GM21619 (cell line): ENCODE data around the gene GMCL2.
"Not testable (repeated sequence)": the region's sequence is repeated elsewhere in the genome, so short reads cannot be mapped to it uniquely, and the experiment has no call there.

Experiments
- ATAC-seq: cut with Tn5 transposase; IDR thresholded peaks from one replicate; pipeline ENCODE4 v1.9.1; 2021; ENCODE audit not compliant: unreplicated experiment

GMCL2 gene, protein sequence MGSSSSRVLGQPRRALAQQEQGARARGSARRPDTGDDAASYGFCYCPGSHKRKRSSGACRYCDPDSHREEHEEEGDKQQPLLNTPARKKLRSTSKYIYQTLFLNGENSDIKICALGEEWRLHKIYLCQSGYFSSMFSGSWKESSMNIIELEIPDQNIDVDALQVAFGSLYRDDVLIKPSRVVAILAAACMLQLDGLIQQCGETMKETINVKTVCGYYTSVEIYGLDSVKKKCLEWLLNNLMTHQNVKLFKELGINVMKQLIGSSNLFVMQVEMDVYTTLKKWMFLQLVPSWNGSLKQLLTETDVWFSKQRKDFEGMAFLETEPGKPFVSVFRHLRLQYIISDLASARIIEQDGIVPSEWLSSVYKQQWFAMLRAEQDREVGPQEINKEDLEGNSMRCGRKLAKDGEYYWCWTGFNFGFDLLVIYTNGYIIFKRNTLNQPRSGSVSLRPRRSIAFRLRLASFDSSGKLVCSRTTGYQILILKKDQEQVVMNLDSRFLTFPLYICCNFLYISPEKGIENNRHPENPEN

DNA sequence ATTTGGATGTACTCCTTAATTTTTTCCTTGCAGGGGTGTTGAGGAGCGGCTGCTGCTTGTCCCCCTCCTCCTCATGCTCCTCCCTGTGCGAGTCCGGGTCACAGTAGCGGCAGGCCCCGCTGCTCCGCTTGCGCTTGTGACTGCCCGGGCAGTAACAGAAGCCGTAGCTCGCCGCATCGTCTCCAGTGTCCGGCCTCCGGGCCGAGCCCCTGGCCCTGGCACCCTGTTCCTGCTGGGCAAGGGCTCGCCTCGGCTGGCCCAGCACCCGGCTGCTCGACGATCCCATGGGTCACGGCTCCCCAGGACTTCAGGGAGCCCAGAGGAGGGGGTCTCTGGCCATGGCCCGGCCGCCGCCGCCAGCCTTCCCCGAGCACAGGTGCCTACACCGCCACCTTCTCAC, at the start of gene GMCL2:
GMCL2 (minus strand) TSS at position 358 of the 400 bp plus-strand sequence; CDS start at position 286, 72 bp downstream.
- ATAC-seq = no peak

DNA sequence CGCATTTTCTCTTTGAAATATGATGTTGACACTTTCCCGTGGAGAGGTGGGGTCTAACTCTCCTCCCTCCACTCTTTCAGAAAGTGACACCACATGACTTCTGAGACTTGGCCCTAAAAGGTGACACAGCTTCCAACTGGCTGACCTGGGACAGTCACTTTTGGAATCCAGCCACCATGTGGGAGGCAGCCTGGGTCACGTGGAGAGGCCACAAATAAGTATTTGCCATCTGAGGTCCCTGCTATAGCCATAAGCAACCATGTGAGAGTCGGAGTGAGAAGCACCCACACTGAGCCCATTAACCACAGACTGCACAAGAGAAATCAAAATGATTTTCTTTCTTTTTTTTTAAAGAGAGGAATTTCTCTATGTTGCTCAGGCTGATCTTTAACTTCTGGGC, 49.5 kb upstream of the GMCL2 start:
- ATAC-seq = no peak

DNA sequence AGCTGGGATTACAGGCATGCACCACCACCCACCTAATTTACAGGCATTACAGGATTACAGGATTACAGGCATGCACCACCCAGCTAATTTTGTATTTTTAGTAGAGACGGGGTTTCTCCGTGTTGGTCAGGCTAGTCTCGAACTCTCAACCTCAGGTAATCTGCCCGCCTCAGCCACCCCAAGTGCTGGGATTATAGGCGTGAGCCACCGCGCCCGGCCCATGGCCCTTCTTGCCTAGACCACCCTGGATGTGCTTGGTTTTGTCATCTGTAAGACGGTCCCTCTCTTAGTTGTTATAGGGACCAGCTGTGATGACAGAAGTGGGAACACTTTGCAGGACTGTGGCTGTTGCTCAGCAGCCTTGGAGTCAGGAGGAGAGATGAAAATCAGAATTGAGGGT, 49.0 kb upstream of the GMCL2 start:
- ATAC-seq = no peak

DNA sequence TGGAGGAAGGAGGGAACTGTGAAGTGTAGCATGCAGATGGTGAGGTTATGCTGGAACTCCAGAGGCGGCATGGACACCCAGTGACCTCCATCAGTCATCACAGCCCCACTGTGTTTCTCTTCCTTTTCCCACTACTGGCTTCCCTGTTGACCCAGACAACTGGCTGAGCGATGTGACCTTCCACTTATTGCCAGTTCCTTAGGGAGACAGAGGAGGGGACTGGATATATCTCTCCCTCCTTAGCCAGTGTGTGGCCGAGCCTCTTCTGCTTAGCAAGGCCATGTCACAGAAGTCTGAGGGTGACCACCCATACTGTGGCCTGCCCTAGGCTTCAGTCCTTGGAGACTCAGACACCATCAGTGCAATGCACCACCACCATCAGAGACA, 48.4 kb upstream of the GMCL2 start:
- no peak for ATAC-seq

DNA sequence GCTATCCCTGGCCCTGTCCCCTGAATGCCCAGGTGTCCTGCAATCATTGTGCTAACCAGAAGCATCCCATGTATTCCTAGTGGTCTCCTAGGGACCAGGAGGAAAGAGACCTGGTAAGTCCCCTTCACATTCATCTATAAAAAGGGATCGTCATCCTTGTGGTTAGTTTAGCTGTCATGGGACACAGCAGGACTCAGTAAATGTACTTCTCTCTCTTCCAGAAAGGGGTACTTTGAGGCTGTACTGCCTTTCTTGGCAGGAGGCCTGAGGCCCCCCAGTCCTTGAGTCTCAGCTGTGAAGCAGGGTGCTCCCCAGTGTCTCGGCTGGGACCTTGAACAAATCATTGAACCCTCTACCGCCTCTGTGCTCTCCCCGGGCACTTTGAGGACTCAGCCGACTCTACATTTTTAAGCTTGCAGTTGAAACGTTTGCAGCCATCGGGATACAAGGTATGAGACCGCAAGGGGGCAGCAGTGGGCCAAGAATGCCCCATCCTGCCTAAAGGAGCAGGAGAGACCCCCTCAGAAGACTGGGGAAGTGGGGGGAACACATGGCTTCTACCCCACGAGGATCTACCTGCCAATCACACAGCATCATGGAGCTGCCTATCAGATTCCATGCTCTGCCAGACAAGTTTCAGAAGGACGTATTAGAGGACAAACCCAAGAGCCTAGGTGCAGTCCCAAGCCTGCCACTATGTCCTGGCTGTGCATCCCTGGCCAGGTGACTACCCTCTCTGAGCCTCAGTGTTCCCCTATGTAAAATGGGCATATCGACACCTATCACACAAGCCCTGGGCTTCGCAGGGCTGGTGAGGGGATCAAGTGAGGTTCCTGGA, 47.8 kb upstream of the GMCL2 start:
- no peak for ATAC-seq

DNA sequence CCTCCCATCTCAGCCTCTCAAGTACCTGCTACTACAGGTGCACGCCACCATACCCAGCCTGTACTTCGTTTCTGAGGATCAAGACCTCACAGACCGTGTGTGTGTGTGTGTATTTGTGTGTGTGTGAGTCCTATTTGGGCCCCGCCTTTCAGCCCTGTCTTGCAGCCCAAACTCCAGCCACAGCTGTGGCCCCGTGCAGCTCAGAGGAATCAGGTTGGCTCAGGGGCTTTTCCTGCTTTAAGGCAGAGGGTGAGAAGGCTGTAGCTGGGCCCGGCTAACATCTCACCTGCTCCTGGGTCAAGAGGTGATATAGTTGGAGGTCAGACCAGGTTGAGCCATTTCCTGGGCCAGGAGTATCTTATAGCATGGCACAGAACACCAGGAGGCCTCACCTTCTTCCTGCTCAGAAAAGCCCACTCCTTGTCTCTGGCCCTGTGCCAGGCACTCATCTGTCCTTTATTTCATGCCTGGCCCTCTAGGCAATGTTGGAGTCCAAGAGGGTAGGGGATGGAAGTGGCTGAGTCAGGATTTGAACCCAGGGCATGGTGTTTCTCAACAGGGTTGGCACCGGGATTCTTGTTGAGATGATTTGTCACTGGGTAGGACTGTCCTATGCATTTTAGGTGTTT, 47.1 kb upstream of the GMCL2 start:
- ATAC-seq = no peak

DNA sequence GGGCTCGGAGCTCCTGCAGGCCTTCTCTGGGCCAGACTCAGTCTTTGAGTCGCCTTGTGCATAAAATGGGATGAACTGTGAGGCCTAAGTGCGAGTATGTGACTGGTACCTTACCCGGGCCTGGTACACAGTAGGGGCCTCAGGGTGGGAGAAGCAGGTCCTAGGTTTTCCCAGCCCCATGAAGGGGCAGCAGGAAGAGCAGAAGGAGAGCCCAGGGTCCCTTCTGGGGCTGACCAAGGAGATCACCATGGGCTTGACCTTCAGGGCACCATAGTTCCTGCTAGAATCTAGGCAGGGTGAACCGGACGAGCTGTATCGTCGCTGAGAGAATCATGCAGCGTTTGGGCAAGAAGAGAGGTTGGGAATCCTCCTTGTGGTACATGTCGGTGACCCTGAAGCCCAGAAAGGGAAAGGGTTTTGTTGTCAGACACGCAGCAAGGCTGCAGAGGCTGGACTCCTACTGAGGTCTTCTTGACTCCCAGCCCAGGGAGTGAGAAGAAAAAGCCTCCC, 45.8 kb upstream of the GMCL2 start:
- ATAC-seq = peak; percentile 19

DNA sequence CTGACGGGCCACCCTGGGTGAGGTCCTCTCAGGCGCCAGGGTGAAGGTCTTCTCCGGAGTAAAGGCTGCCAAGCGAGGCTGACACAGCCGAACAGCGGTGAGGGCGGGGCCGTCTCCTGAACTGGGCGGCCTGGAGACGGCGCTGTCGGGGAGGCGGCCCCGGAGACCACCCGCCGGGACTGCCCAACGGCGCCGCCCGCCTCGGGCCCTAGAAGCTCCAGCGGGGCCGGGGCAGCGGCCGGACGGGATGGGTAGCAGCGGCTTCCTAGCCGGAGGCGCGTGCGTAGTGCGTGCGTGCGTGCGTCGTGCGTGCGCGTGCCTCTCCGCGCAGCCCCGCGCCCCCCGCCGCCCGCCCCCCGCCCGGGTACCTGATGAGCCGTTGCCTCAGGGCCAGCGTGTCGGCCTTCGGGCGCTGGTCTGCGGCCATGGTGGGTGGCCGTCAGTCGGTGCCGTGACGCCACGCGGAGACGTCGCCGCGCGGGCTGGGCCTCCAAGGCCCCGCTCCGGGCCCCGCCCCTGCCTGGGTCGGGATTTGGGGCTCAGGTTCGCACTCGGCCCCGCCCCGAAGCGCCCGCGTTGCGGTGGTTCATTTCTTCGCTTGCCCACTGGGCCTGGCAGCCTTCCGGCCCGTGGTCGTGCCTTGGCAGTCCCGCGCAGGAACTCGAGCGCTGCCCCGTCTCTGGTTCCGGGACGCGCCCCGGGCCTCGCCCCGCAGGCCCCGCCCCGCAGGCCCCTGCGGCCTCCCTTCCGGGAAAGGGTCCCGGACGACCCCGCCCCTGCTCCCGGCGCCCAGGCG, 45.2 kb upstream of the GMCL2 start, which contains the start of gene PHYKPL:
PHYKPL (minus strand) TSS at position 679 of the 796 bp plus-strand sequence; CDS start at position 427, 252 bp downstream.
- peak; percentile 61 for ATAC-seq

DNA sequence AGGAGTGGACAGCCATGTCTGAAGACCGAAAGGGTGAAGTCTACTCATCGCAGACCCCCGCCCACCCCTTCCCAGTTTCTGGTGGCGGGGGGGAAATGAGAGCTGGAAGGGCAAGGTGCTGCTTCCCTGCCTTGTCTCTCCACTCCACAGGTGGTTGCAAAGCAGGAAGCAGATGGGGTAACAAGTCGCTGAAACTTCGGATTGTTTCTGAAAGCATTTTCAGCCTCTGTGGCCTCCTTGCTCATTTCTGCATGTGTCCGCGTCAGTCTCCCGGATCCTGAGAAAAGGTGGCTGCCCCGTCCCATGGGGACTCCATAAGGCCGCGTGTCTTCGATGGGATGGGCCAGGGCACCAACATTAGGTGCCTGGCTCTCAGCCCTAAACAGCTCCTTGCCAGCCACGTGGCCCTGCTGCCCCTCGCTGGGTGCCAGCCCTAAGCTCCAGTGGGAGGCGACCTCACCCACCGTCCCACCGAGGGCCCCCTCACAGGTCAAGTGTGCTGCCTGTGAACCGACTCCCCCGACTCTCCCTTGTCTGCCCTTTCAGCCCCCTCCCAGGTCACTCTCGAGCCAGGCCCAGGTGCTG, 44.5 kb upstream of the GMCL2 start:
- peak; percentile 9 for ATAC-seq

DNA sequence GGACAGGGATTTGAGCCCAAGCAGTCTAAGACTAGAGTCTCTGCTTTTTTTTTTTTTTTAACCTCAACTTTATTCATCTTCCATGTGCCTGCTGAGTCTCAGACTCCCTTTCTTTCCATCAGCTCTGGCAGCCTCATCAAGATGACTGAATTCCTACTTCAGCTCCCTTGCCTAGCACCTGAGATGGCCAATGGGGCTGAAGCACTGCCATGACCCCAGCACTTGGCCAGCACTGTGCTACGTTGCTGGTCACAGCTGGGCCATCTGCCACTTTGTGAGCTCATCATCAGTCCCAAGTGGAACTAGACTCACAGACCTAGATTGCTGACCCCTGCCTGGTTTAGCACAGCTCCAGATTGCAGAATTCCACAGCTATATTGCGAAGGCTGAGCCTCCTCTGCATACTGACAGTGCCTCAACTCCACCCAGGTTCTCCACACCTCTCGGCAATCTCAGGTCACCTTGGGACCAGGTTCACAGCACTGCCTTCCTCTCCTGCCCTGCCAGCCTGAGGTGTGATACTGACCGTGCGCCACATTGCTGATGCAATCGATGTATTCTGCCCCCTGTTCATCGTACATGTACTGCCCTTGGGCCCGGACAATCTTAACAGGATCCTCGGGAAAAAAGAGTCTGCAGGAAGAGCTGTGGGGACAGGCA, 43.8 kb upstream of the GMCL2 start:
- no peak for ATAC-seq

DNA sequence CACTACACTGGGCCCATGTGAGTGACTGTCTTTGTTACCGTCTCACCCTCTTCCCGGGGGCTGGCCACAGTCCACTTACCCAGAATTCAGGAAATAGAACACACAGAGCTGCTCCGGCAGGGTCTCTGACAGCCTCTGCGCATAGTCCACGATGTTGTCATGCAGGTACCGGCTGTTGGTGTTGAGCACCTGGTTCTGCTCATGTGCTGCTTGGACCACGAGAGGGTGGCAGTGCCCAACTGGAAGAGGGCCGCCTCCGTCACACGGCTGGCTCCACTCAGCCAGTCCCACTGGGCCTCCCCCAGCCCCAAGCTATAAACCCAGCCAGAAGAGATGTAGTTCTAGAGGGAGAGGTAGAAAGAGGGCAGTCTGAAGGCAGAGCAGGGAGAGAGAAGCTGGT, 42.7 kb upstream of the GMCL2 start:
- ATAC-seq = no peak

DNA sequence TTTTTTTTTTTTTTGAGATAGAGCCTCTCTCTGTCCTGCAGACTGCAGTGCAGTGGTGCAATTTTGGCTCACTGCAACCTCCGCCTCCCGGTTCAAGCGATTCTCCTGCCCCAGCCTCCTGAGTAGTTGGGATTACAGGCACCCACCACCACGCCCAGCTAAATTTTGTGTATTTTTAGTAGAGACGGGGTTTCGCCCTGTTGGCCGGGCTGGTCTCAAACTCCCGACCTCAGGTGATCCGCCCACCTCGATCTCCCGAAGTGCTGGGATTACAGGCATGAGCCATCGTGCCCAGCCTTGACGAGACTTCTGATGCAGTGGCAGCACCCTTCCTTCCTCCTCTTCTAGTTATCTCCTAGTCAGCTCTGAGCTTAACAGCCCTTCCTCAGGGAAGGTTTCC, 41.9 kb upstream of the GMCL2 start:
- ATAC-seq = not testable (repeated sequence)

DNA sequence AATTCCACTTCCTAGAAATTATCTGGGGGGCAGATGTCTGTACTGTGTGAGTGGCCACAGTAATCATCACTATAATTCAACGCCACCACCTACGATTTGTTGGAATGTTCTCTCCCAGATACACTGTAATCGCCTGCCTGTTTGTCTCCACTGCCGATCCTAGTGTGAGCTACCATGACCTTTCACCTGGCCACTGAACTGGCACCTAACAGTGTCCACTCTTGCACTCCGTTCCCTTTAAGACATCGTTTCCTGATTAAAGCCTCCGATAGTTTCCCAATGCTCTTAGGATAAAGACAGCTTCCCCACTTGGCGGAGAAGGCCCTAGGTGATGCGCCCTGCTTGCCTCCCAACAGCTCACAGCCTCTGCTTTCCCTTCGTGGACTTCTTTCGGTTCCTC, 41.4 kb upstream of the GMCL2 start:
- ATAC-seq = no peak

DNA sequence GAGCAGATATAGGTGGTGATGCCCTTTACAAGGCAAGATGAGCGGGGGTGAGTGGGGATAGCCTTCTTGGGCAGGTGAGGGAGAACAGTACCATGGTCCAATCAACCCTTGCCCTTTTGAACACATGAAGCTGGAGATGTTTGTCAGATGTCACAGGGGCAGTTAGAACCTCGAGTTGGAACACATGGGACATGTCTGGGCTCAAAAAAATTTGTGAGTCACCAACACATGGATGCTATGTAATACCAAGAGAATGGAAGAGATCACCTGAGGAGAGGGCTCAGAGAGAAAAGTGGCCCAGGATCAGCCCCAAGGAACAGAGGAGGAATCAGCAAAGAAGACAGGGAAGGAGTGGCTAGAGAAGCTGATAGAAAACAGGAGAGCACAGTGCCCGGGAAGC, 40.8 kb upstream of the GMCL2 start:
- no peak for ATAC-seq

DNA sequence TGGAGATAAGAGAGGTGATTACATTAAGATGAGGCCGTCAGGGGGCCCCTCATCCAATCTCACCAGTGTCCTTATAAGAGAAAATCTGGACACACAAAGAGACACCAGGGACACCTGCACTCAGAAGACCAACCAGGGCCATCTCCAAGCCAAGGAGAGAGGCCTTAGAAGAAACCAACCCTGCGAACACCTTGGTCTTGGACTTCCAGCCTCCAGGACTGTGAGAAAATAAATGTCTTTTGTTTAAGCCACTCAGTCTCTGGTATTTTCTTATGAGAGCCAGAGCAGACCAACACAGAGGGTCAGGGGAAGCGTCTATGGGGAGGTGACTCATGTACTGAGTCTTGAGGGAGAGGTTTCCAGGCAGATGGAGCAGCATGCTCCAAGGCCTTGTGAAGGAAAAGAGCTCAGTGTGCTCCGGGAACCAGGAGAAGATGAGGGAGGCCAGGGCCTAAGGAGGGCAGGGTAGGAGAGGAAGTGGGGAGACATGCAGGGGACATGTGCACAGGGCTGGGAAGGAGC, 40.0 kb upstream of the GMCL2 start:
- ATAC-seq = no peak

DNA sequence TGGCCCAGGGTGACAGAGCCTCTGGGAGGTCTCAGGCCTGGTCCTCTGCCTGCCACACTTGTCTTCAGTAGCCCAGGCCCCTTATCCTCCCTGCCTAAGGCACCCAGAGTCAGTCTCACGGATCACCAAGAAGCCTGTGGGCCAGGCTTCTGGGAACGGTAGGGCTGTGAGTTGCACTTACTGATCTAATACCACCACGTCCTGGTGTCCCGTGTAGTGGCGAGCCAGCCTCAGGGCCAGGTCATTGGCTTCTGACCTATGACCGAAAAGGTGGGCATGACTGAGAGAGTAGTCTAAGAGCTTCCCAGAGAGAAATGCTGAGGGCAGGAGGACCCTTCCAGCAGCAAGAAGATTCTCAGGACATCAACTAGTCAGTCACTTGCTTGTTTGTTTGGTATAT, 38.0 kb upstream of the GMCL2 start:
- no peak for ATAC-seq

DNA sequence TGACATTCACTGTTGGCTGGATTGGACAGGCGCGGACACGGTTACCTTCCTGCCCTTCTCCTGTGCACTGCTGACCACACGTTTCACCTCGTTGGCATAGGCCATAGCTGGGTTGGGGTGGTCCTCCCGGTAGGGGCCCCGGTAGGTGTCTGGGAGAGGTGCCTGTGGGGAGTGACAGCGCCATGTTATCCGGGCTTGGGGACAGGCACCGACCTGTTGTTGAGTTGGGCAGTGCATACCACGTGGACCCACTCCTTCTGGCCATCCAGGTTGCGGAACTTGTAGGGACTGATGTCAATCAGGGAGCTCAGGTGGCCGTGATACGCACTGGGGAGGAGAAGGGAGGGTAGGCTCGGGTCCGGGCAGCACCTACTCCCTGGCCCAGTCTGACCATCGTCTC, 37.2 kb upstream of the GMCL2 start:
- no peak for ATAC-seq

DNA sequence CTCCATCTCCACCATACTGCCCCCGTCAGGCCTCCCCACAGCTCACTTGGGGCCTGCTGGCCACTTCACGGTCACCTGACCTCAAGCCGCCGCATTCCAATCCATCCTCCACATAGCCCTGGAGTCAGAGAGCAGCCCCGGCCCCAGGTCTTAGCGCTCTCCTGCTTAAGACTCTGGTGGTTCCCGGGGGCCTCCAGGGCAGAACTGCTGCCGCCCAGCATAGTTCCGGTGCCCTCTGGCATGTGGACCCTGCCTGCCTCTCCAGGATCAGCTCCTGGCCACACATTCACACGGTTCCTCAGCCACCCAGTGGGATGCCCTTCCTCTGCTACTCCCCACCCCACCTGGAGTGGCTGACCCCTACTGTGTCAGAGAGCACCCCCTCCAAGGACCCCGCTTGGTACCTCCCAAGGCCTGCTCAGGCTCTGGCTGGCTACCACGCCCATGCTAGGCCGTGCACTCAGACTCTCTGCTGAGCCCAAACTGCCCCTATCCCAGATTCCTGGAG, 36.7 kb upstream of the GMCL2 start:
- no peak for ATAC-seq

DNA sequence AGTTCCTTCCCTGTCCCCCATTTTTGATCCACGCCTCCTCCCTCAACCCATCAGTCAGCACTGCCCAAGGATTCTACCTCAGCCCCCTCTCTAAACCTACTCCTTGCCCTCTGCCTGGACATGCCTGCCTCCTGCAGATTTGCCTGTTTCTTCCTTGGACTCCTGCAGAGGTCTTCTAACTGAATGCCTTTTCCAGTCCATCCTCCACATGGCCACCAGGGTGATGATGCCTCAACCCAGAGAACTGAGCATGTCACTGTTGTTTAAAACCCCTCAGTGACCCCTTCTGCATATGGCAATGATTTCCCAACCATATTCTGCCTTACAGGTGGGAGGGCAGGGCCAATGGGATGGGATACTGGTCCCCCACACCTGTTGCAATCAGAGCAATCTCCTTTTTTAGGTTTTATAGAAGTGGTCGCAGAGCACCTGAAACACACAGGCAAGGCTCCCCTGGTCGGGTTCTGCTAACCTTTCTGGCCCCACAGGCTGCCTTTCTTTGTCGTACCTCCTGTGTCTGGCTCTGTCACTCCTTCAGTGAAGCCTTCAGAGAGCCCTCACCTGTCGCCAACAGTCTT, 36.1 kb upstream of the GMCL2 start:
- ATAC-seq = no peak
